Fibroblast of lung (primary cell): ENCODE data around the gene TERT.

ENCODE experiments used
- CTCF ChIP-seq, 2 donors: IDR thresholded peaks in 1 of 2; conservative IDR thresholded peaks in 1 of 2; 1 replicate in 1 of 2; 2 replicates in 1 of 2; pipeline ENCODE4 v1.5.1; 2011 to 2012; ENCODE audit warnings: low read length in 2 of 2, control low read depth in 1 of 2, inconsistent platforms in 1 of 2, low read depth in 1 of 2, mild to moderate bottlenecking in 1 of 2
- EZH2 ChIP-seq: IDR thresholded peaks from 2 replicates; pipeline ENCODE4 v1.5.1; 2012; ENCODE audit warnings: low read length, control low read depth, mild to moderate bottlenecking; ENCODE audit errors: missing control alignments

- no peak for TF ChIP-seq CTCF (conservative IDR thresholded peaks at IDR 0.05 in 1 of 2, IDR thresholded peaks at IDR 0.05 in 1 of 2; ENCODE audit: low read depth in 1 of 2, low read length in 2 of 2)
- TF ChIP-seq EZH2, result no peak
These were observed 75.1 kb downstream of the TERT start for GRCh38 chr5:1219768-1220100.
